DOHH2 (cell line): ENCODE results near the gene GPRC5C.

Experiments
- H3F3A ChIP-seq: fragments of 200-600 bp; sonication (generic), shearing (Covaris generic); 2 replicates; pipeline ENCODE4 v1.6.0; 2016; ENCODE audit warnings: antibody characterized with exemption, mild to moderate bottlenecking; ENCODE audit not compliant: control insufficient read depth, insufficient read depth
- H3K27ac ChIP-seq: fragments of 200-600 bp; sonication (generic); 2 replicates; pipeline ENCODE4 v1.5.1; 2014; ENCODE audit warnings: low read depth, mild to moderate bottlenecking, low read length, moderate library complexity
- H3K27me3 ChIP-seq: fragments of 200-600 bp; sonication (generic); 2 replicates; pipeline ENCODE4 v1.6.1; 2014; ENCODE audit warnings: mild to moderate bottlenecking, low read length, mixed read lengths; ENCODE audit not compliant: control insufficient read depth
- H3K36me3 ChIP-seq: fragments of 200-600 bp; sonication (generic); 2 replicates; pipeline ENCODE4 v1.6.1; 2014; ENCODE audit warnings: mild to moderate bottlenecking, low read length, moderate library complexity, mixed read lengths; ENCODE audit not compliant: control insufficient read depth
- H3K4me1 ChIP-seq: fragments of 200-600 bp; sonication (generic); 2 replicates; pipeline ENCODE4 v1.6.1; 2014; ENCODE audit warnings: mild to moderate bottlenecking, low read length, mixed read lengths; ENCODE audit not compliant: control insufficient read depth
- H3K4me2 ChIP-seq: fragments of 200-600 bp; sonication (generic); 2 replicates; pipeline ENCODE4 v1.6.0; 2014; ENCODE audit warnings: mild to moderate bottlenecking, low read length, moderate library complexity
- H3K4me3 ChIP-seq: fragments of 200-600 bp; sonication (generic); 2 replicates; pipeline ENCODE4 v1.5.1; 2014; ENCODE audit warnings: mild to moderate bottlenecking, low read length, mixed read lengths
- H3K79me2 ChIP-seq: fragments of 200-600 bp; sonication (generic); 2 replicates; pipeline ENCODE4 v1.6.1; 2014; ENCODE audit warnings: mild to moderate bottlenecking, low read length, mixed read lengths; ENCODE audit not compliant: control insufficient read depth
- H3K9me2 ChIP-seq: fragments of 200-600 bp; sonication (generic); replicated peaks from 2 replicates; pipeline ENCODE4 v1.6.1; 2014; ENCODE audit warnings: mild to moderate bottlenecking, low read length, mixed read lengths; ENCODE audit not compliant: control insufficient read depth
- H3K9me3 ChIP-seq: fragments of 200-600 bp; sonication (generic); 2 replicates; pipeline ENCODE4 v1.6.1; 2014; ENCODE audit warnings: antibody characterized with exemption, low read length, mixed read lengths; ENCODE audit not compliant: control insufficient read depth, insufficient read depth
- H4K20me1 ChIP-seq: fragments of 200-600 bp; sonication (generic); 2 replicates; pipeline ENCODE4 v1.6.0; 2014; ENCODE audit warnings: low read depth, mild to moderate bottlenecking, antibody characterized with exemption, low read length, moderate library complexity; ENCODE audit not compliant: control insufficient read depth, insufficient read depth
- CTCF ChIP-seq: fragments of 200-600 bp; sonication (generic); IDR thresholded peaks from one replicate; pipeline ENCODE4 v1.5.1; 2014; ENCODE audit warnings: antibody characterized with exemption, mild to moderate bottlenecking, low read depth, low read length; ENCODE audit not compliant: poor library complexity, severe bottlenecking
- EZH2phosphoT487 ChIP-seq: fragments of 200-600 bp; sonication (generic); IDR thresholded peaks from 2 replicates; pipeline ENCODE4 v1.6.1; 2017; ENCODE audit warnings: borderline replicate concordance, mild to moderate bottlenecking, antibody characterized with exemption, low read length, moderate library complexity, mixed read lengths

The GPRC5C gene

GRCh38 chr17:74454197-74455024 lies 22.5 kb downstream of the GPRC5C start:
- Histone ChIP-seq H4K20me1 (no peaks in the 10 kb centered on the region), H3K79me2 (no peaks in the 10 kb centered on the region), H3K4me3 (no peak overlapping the region), H3K27me3 (no peaks in the 10 kb centered on the region), H3K9me2 (no peaks in the 10 kb centered on the region), H3F3A (no peaks in the 10 kb centered on the region), H3K36me3 (no peaks in the 10 kb centered on the region), H3K27ac (no peak overlapping the region), H3K4me1 (no peaks in the 10 kb centered on the region; the same call in 1 of the 2 replicates), H3K4me2 (no peak overlapping the region), H3K9me3 (no peaks in the 10 kb centered on the region)
- TF ChIP-seq CTCF (no peak), EZH2phosphoT487 (no peak)

- TF ChIP-seq CTCF: no peak
- TF ChIP-seq EZH2phosphoT487: no peak
- no peaks in the 10 kb centered on the region for H4K20me1 ChIP-seq
- no peaks in the 10 kb centered on the region; the same call in 1 of the 2 replicates for H3K4me1 ChIP-seq
- no peaks in the 10 kb centered on the region for H3K27me3 ChIP-seq
- H3K9me3 ChIP-seq: no peaks in the 10 kb centered on the region
- H3K4me2 ChIP-seq: no peak overlapping the region
- no peaks in the 10 kb centered on the region for H3K79me2 ChIP-seq
- no peak overlapping the region for H3K27ac ChIP-seq
- H3K4me3 ChIP-seq: no peak overlapping the region
- no peaks in the 10 kb centered on the region for H3K9me2 ChIP-seq
- no peaks in the 10 kb centered on the region for H3F3A ChIP-seq
- H3K36me3 ChIP-seq: no peaks in the 10 kb centered on the region
These were observed 23.2 kb downstream of the GPRC5C start for GRCh38 chr17:74455025-74455545.

GRCh38 chr17:74455821-74456220 lies 23.9 kb downstream of the GPRC5C start:
- no peaks in the 10 kb centered on the region; the same call in 1 of the 2 replicates for H3K4me1 ChIP-seq
- no peak overlapping the region for H3K4me2 ChIP-seq
- no peaks in the 10 kb centered on the region for H3K36me3 ChIP-seq
- H3K27me3 ChIP-seq: no peaks in the 10 kb centered on the region
- H4K20me1 ChIP-seq: no peaks in the 10 kb centered on the region
- no peak for TF ChIP-seq CTCF
- TF ChIP-seq EZH2phosphoT487: no peak
- H3K9me3 ChIP-seq: no peaks in the 10 kb centered on the region
- no peaks in the 10 kb centered on the region for H3K9me2 ChIP-seq
- H3K27ac ChIP-seq: no peak overlapping the region
- no peaks in the 10 kb centered on the region for H3K79me2 ChIP-seq
- no peak overlapping the region for H3K4me3 ChIP-seq
- no peaks in the 10 kb centered on the region for H3F3A ChIP-seq
